Measurements from ENCODE around the gene RNF26. TPM values are rescaled to one million over a fixed set of nuclear protein-coding genes. Genes with fewer than 3 reads are reported as not detected.

Gene RNF26
- total RNA-seq, 1 donor, result 5.2 TPM

DNA sequence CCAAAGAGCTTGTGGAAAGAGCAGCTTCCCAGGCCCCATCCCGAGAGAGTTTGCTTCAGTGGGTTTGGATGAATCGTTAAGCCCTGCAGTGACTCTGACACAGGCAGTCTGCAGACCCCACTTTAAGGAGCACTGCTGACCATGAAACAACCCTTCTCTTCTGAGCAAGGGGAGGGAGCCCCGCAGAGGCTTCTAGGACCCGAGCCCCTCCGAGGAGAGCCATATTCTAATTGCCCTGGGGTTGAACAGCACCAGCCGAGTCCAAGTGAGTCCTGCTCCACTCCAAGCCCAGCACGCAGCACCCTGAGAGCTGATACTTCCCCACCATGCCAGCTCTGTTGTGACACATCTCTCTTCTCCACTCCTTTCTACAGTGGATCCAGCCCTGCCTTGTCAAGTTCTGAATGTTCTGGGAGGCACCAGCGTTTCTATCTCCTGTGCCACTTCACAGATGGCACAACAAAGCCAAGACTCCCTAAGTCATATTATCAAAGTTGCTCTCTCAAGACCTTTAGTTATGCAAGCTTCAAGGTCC lies 36.8 kb downstream of the RNF26 start:
- no peak for TF ChIP-seq CTCF (IDR thresholded peaks at IDR 0.05; ENCODE audit: insufficient read depth, low read depth, low read length)
- H3K4me3 ChIP-seq (ENCODE audit: low read depth, low read length), result no peak overlapping the region
- no peak for DNase-seq (ENCODE audit: low read depth)

DNA sequence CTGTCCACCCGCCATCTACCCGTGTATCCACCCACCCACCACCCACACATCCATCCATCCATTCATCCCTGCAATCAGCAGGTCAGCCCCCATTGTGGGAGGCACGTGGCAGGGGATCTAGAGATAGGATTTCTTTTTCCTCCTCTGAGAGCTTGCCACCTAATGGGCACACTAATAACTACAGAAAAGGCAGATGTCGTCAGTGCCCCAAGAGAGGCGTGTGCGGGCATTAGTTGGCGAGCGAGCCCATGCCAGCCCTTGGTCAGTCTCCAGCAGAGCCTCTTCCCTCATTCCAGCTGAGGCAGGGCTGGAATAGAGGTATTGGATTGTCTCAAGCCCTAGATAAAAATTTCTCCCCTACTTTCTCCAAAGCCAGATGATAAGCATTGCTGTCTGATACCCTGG lies 37.5 kb downstream of the RNF26 start:
- no peak for DNase-seq (ENCODE audit: low read depth)

DNA sequence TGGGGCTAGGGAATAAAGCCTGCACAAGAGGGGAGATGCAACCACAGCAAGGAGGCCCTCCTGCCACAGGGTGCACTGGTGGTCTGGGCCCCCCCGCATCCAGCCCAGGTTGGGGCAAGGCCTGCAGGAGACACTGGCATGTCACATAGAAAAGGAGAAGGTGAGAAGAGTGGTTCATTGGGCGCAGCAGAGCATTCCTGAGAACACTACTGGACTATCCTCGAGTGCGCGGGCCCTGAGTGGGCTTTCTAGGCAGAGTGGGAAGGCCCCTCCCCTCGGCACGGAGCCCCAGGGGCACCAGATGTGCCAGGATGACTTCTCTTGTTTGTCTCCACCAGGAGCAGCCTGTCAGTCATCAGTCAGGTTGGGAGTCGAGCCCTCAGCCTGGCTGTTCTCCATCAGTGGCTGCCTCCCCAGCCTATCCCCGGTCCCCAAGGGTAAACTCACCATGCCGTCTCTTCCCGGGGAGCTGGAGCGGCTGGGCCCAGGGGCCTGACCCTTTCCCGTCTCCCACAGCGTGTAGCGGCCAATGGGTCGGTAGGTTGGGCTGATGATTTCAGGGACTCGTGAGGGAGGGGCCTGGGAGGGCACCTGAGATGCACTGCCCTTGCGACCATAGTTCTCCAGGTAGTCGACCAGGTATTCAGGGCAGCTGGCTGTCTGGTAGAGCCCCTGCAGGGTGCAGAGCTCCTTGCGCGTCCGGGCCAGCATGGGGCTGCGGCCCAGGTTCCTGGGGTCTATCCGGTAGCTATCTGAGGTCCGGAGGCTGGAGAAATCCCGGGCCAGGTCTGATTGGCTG lies 38.1 kb downstream of the RNF26 start:
- H3K4me3 ChIP-seq (ENCODE audit: low read depth, low read length), result no peak overlapping the region
- TF ChIP-seq CTCF (IDR thresholded peaks at IDR 0.05; ENCODE audit: insufficient read depth, low read depth, low read length), result no peak
- no peak for DNase-seq (ENCODE audit: low read depth)

More for the DNA sequence above, 37.5 kb downstream of the RNF26 start:
- H3K4me3 ChIP-seq (ENCODE audit: low read depth, low read length), result no peak overlapping the region
- TF ChIP-seq CTCF (IDR thresholded peaks at IDR 0.05; ENCODE audit: insufficient read depth, low read depth, low read length), result peak; percentile 11

DNA sequence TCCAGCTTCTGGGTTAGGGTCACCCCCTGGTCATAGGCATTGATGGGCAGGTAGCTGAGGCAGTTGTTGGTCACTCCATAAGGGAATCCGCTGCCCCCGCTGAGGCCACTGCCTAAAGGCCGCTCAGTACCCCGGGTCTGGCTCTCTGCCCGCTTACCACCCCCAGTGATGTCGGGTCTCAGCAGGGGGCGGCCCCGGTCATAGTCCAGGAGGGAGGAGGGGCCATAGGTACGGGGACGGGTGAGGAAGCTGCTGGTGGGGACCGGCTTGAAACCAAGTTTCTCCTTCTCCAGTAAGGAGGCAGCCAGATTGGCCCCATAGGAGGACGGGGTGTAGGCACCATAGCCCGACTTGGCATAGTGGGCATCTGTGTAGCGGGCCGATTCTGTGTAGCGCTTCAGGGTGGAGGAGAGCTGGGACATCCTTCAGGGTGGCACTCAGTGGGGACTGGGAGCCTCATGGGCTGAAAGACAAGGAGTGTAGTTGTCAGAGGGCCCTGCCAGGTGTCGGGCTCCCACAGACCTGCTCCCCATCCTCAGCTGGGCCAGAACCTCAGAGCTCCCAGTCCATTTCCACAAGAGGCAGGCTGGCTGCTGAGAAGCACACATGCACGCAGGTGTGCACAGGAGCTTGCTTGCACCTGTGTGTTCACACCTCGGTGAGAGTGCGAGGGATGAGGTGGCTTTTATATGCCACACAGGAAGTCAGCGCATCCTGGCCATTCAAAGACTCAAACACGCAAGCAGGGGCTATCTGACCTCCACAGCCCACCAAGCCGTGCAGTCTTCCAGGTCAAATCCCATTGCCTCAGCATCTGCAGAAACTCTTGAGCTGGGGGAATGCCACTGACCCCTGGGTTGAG lies 39.0 kb downstream of the RNF26 start:
- no peak overlapping the region for H3K4me3 ChIP-seq (ENCODE audit: low read depth, low read length)
- no peak for DNase-seq (ENCODE audit: low read depth)
- no peak for TF ChIP-seq CTCF (IDR thresholded peaks at IDR 0.05; ENCODE audit: insufficient read depth, low read depth, low read length)

DNA sequence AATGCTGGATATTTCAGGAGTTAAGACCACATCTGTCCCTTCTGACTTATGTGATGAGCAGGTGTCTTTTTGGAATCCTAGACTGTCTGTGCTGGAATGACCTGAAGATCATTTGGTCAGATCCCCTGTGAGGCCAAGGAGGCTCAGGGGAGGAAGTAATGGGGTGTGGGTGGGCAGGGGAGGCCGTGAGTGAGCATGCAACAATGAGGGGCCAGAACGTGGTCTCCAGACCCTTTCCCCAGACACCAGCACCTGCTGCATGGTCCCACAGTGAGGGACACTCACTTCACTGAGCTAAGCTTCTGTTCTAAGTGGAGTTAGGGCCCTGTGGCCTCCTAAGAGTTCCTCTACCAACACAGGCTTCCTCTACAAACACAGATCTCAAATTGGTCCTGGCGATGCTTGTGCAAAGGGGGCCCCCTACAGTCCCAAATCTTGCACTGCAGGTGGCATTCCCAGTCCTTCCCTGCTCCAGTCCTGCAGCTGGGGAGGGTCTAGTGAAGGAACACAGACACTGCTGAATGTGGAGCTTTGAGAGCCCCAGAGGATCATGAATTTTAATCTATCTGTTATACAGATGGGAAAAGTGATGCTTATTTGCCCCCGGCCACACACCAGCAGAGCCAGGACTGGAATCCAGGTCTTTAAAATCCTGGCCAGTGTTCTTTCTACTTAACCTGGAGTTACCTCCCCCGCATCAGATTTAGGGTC lies 39.7 kb downstream of the RNF26 start:
- peak; percentile 97 for TF ChIP-seq CTCF (IDR thresholded peaks at IDR 0.05; ENCODE audit: insufficient read depth, low read depth, low read length)
- DNase-seq (ENCODE audit: low read depth), result peak; percentile 83

DNA sequence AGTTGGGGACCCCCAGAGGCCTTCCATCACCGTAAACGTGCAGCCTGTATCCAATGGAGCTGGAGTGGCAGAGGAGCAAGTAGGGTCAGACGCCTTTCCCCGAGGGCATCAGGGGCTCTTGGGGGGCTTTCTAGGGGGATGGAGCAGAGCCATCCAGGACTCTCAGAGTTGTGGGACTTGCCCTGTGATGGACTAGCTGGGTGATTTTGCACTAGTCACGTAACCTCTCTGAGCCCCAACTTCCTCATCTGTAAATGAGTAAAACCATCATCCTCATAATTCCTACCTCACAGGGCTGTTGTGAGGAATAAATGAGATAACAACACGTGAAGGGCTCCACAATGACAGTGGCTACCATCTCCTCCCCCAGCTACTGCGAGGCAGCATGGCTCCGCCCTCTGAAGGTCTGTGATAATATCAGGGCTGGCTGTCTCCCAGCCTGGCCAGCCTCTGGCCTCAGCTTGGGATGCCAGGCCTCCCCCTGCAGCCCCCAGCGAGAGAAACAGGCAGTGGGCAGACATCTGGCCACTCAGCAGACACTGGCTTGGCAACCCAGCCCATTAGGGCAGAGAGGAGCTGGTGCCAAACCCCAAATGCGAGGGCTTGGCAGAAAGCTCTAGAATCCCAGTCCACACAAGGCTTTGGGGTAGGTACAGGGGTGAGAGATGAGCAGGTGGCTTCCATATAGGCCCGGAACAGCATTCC lies 40.5 kb downstream of the RNF26 start:
- DNase-seq (ENCODE audit: low read depth), result no peak

More for the DNA sequence above, 39.7 kb downstream of the RNF26 start:
- no peak overlapping the region for H3K4me3 ChIP-seq (ENCODE audit: low read depth, low read length)

More for the DNA sequence above, 40.5 kb downstream of the RNF26 start:
- H3K4me3 ChIP-seq (ENCODE audit: low read depth, low read length), result no peak overlapping the region
- TF ChIP-seq CTCF (IDR thresholded peaks at IDR 0.05; ENCODE audit: insufficient read depth, low read depth, low read length), result no peak
